IPS-20b (cell line): ENCODE results near the gene HNRNPA3.
"Not testable (repeated sequence)": the region's sequence is repeated elsewhere in the genome, so short reads cannot be mapped to it uniquely, and the experiment has no call there.

Experiments
- H3K27ac ChIP-seq: one replicate; pipeline ENCODE4 v1.5.1; 2013; ENCODE audit warnings: low read length
- H3K27me3 ChIP-seq: 2 replicates; pipeline ENCODE4 v1.6.1; 2013; ENCODE audit warnings: mild to moderate bottlenecking, low read length, inconsistent platforms; ENCODE audit not compliant: insufficient read depth
- H3K36me3 ChIP-seq: 2 replicates; pipeline ENCODE4 v1.6.1; 2013; ENCODE audit warnings: low read depth, mild to moderate bottlenecking, inconsistent platforms, low read length, moderate library complexity; ENCODE audit not compliant: insufficient read depth
- H3K4me1 ChIP-seq: 2 replicates; pipeline ENCODE4 v1.6.1; 2013; ENCODE audit warnings: mild to moderate bottlenecking, control low read depth, inconsistent platforms, low read length, moderate library complexity; ENCODE audit not compliant: insufficient read depth
- H3K4me3 ChIP-seq: 2 replicates; pipeline ENCODE4 v1.5.1; 2013; ENCODE audit warnings: mild to moderate bottlenecking, low read length, inconsistent platforms
- H3K9ac ChIP-seq: 2 replicates; pipeline ENCODE4 v1.6.1; 2013; ENCODE audit warnings: low read depth, mild to moderate bottlenecking, inconsistent platforms, low read length, moderate library complexity
- H3K9me3 ChIP-seq: 2 replicates; pipeline ENCODE4 v1.6.1; 2013; ENCODE audit warnings: mild to moderate bottlenecking, low read depth, low read length, inconsistent platforms; ENCODE audit not compliant: insufficient read depth

HNRNPA3 gene

GRCh38 chr2:177178797-177179196 lies 33.8 kb upstream of the HNRNPA3 start:
- H3K9me3 ChIP-seq, result no peaks in the 10 kb centered on the region
- H3K4me1 ChIP-seq, result peaks cover 11% of the 10 kb centered on the region; the same call in 1 of the 2 replicates
- no peaks in the 10 kb centered on the region for H3K36me3 ChIP-seq
- H3K4me3 ChIP-seq, result no peak overlapping the region
- no peak overlapping the region for H3K27ac ChIP-seq
- H3K9ac ChIP-seq, result 0 out of 2 replicates have a peak overlapping the region, but pooled peaks have one; percentile 36
- H3K27me3 ChIP-seq, result no peaks in the 10 kb centered on the region

- Histone ChIP-seq H3K27ac (no peak overlapping the region), H3K4me3 (no peak overlapping the region; the same call in 1 of the 2 replicates), H3K27me3 (no peaks in the 10 kb centered on the region), H3K9me3 (no peaks in the 10 kb centered on the region), H3K4me1 (peaks cover 11% of the 10 kb centered on the region; the same call in 1 of the 2 replicates), H3K9ac (0 out of 2 replicates have a peak overlapping the region, but pooled peaks have one; percentile 36), H3K36me3 (no peaks in the 10 kb centered on the region)
Measured at GRCh38 chr2:177179227-177179626, 33.4 kb upstream of the HNRNPA3 start.

DNA sequence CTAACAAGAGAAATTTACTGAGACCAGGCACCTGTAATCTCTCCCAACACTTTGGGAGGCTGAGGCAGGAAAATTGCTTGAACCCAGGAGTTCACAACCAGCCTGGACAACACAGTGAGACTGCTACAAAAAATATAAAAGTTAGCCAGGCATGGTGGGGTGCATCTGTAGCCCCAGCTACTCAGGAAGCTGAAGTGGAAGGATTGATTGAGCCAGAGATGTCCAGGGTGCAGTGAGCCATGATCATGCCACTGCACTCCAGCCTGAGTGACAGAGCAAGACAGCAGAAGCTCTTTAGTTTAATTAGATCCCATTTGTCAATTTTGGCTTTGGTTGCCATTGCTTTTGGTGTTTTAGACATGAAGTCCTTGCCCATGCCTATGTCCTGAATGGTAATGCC lies 32.9 kb upstream of the HNRNPA3 start:
- H3K9ac ChIP-seq, result 0 out of 2 replicates have a peak overlapping the region, but pooled peaks have one; percentile 36

DNA sequence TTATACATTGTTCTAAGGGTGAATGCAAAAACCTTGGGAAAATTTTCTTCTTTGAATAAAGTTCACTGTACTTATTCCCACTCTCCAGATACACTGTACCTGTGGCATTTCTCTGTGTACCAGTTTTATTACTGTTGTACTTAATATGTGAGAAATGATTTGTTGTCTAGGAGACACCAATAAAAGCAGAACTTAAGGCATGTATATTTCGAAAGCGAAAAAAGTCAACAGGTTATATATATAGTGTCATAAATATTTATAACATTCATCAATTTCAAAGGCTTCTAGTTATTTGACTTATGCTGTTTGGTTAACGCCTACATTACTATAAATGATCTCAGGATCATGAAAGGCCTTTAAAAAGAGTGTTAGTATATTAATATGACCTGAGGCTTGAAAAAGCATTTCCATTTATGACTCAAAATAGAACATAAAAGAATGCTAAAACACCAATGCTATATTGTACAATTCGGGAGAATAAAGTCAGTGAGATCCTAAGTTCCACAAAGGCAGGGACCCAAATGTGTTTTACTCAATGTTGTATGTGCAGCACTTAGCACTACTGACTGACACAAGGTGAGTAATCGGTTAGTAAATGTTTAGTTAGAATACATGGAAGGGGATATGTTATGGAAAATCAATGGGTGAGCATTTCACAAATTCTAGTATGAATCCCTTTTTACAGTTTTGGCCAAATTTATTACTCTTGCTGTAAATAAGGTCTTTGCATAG lies 32.2 kb upstream of the HNRNPA3 start:
- Histone ChIP-seq H3K27me3 (no peaks in the 10 kb centered on the region), H3K27ac (no peak overlapping the region), H3K4me1 (peaks cover 11% of the 10 kb centered on the region; the same call in 1 of the 2 replicates), H3K9me3 (no peaks in the 10 kb centered on the region), H3K4me3 (no peak overlapping the region), H3K36me3 (no peaks in the 10 kb centered on the region), H3K9ac (no peak overlapping the region)

More for the DNA sequence above, 32.9 kb upstream of the HNRNPA3 start:
- H3K9me3 ChIP-seq, H3K36me3 ChIP-seq, H3K27me3 ChIP-seq, H3K27ac ChIP-seq, H3K4me3 ChIP-seq: not testable (repeated sequence)
- peaks cover 11% of the 10 kb centered on the region; the same call in 1 of the 2 replicates for H3K4me1 ChIP-seq

DNA sequence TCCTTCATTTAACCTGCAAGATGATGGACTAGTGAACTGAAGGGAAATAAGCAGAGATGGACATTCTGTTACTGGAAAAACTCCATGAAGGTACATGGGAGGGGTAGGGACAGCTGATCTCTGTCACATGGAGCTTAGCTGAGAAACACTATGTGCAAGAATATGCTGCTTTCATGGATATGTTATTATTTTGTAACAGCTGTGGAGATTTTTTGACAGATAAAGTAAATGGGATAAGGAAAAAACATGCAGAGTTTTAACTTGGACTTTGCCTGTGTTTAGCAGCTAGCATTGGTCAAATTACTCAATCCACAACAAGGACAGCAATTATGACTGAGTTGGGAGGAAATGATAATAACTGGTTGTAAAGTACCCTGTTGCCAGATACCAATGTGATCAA lies 28.7 kb upstream of the HNRNPA3 start:
- no peak overlapping the region for H3K9ac ChIP-seq
- H3K4me1 ChIP-seq, result peaks cover 6% of the 10 kb centered on the region; the same call in 1 of the 2 replicates
- H3K27ac ChIP-seq, result no peak overlapping the region
- H3K4me3 ChIP-seq, result no peak overlapping the region
- no peaks in the 10 kb centered on the region for H3K36me3 ChIP-seq
- no peaks in the 10 kb centered on the region for H3K27me3 ChIP-seq
- H3K9me3 ChIP-seq, result no peaks in the 10 kb centered on the region

- H3K9me3 ChIP-seq, result no peaks in the 10 kb centered on the region
- H3K4me1 ChIP-seq, result 0 out of 2 replicates have a peak, but pooled peaks cover under 1% of the 10 kb centered on the region
- H3K36me3 ChIP-seq, result no peaks in the 10 kb centered on the region
- no peak overlapping the region for H3K9ac ChIP-seq
- H3K27me3 ChIP-seq, result no peaks in the 10 kb centered on the region
- no peak overlapping the region for H3K27ac ChIP-seq
- H3K4me3 ChIP-seq, result no peak overlapping the region
Measured at GRCh38 chr2:177184606-177185005, 28.0 kb upstream of the HNRNPA3 start.

- H3K9ac ChIP-seq, H3K27ac ChIP-seq, H3K4me3 ChIP-seq, H3K36me3 ChIP-seq, H3K9me3 ChIP-seq, H3K27me3 ChIP-seq, H3K4me1 ChIP-seq: not testable (repeated sequence)
Measured at GRCh38 chr2:177186038-177186437, 26.6 kb upstream of the HNRNPA3 start.

GRCh38 chr2:177187631-177188312 lies 24.8 kb upstream of the HNRNPA3 start:
- H3K36me3 ChIP-seq, result no peaks in the 10 kb centered on the region
- no peak overlapping the region for H3K4me3 ChIP-seq
- H3K9me3 ChIP-seq, result no peaks in the 10 kb centered on the region
- H3K4me1 ChIP-seq, result no peaks in the 10 kb centered on the region
- H3K27ac ChIP-seq, result no peak overlapping the region
- H3K9ac ChIP-seq, result no peak overlapping the region
- no peaks in the 10 kb centered on the region for H3K27me3 ChIP-seq

GRCh38 chr2:177188482-177189469 lies 23.8 kb upstream of the HNRNPA3 start:
- Histone ChIP-seq H3K9me3 (no peaks in the 10 kb centered on the region), H3K36me3 (no peaks in the 10 kb centered on the region), H3K27ac (no peak overlapping the region), H3K4me1 (no peaks in the 10 kb centered on the region), H3K9ac (no peak overlapping the region), H3K4me3 (no peak overlapping the region), H3K27me3 (no peaks in the 10 kb centered on the region)

DNA sequence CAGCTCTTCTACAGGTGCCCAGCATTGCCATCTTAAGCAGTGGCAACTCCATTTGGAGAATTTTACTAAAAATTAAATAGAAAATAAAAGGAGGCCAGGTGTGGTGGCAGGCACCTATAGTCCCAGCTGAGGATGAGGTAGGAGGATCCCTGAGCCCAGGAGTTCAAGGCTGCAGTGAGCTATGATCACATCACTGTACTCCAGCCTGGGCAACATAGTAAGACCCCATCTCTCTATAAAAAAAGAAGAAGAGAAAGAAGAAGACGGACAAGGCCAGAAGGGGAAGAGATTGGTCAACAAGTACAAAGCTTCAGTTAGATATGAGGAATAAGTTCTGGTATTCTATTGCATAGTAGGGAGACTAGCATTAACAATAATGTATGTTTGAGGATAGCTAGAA lies 21.7 kb upstream of the HNRNPA3 start:
- H3K27ac ChIP-seq, result no peak overlapping the region
- no peaks in the 10 kb centered on the region for H3K27me3 ChIP-seq

DNA sequence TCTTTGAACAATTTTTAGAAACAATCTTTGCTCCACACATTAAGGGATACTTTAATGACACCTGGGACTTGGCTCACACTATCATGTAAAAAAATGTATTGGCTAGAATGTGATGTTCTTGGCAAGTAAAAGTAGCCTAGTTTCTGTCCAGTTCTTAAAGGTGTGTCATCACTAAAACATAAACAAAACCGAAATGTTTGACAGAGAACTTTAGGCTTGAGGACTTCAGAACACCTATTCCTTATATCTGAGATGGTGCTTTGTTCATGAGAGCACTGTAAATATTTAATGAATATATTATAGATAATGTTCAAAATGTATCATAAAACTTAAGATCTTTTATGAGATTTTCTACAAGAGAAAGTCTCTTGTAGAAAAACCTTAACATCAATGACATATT lies 19.8 kb upstream of the HNRNPA3 start:
- H3K27me3 ChIP-seq, result no peaks in the 10 kb centered on the region
- H3K9me3 ChIP-seq, result no peaks in the 10 kb centered on the region
- no peak overlapping the region for H3K27ac ChIP-seq
- no peak overlapping the region for H3K4me3 ChIP-seq
- no peak overlapping the region for H3K9ac ChIP-seq
- H3K36me3 ChIP-seq, result no peaks in the 10 kb centered on the region
- H3K4me1 ChIP-seq, result no peaks in the 10 kb centered on the region

More for the DNA sequence above, 21.7 kb upstream of the HNRNPA3 start:
- Histone ChIP-seq H3K4me1 (no peaks in the 10 kb centered on the region), H3K9me3 (no peaks in the 10 kb centered on the region), H3K36me3 (no peaks in the 10 kb centered on the region), H3K9ac (no peak overlapping the region), H3K4me3 (no peak overlapping the region)
